CD4-positive, alpha-beta T cell treated with Interleukin-12 subunit alpha and Interleukin-12 subunit beta, for 1 hour (primary cell): ENCODE results near the gene ZNF154.
"Not testable (repeated sequence)": the region's sequence is repeated elsewhere in the genome, so short reads cannot be mapped to it uniquely, and the experiment has no call there.

Source experiments
- DNase-seq: peaks from one replicate; pipeline ENCODE4 v3.0.0-alpha.2; 2020

ZNF154 gene

DNA sequence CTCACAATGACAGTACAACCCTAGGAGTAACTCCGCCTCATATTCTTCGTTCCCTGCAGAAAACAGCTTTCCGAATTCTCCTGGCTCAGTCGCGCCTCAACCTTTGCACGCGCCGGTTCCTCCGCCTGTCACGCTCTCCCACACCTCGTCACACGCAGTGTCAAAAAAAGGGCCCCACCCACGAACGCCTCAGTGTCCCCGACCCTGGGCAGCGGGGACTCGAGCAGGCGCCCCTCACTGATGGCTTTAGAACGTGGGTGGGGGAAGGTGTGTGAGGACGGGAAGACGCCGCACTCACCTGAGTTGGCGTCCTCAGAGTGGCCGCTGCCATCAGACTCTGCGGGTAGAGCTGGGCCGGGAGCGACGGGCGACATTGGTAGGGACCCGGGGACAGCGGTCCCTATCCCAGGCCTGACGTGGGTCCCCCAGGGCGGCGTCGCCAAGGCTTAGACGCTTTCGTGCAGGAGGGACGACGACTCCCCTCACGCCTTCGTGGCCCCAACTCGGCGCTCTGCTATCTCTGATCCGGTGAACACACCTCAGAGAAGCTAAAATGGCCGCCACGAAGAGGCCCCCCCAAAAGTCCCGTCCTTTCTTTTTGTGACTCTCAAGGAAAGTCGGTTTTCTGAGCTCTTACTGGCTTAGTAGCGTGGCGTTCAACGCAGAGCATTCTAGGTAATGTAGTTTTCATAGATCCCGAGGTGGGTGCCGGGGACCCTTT is at the start of gene ZNF154:
ZNF154 (minus strand) TSS at position 564 of the 721 bp plus-strand sequence; CDS start at position 331, 233 bp downstream.
- DNase-seq, result peak; percentile 78

DNA sequence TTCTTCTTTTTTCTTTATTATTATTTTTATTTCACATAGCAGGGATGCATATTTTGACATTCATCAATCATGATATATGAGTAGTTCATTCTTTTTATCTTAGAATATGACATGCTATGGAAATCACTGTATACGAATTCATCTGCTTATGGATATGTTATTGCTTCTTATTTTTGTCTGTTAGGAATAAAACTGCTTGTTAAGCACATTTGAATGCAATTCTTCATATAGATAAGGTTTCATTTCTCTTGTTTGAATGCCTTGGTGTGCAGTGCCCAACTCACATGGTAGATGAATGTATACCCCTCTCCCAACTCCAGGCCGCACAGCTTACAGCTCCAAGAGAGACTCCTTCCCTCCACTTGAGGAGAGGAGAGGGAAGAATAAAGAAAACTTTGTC is 48.9 kb upstream of the ZNF154 start:
- no peak for DNase-seq

DNA sequence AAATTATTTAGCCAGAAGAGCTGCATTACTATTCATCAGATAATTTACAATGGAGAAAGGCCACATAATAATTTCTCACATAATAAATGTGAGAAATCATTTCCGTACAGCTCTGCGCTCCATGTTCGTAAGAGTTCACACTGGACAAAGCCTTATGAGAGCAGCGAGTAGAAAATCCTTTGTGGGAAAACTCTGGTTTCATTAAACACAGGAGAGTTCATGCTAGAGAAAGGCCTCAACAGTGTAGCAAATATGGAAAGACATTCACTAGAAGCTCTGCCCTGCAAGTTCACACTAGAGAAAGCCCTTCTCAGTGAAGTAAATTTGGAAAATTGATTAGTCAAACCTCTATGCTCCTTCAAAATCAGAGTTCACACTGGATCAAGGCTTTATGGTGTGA is 46.0 kb upstream of the ZNF154 start:
- DNase-seq, result no peak

DNA sequence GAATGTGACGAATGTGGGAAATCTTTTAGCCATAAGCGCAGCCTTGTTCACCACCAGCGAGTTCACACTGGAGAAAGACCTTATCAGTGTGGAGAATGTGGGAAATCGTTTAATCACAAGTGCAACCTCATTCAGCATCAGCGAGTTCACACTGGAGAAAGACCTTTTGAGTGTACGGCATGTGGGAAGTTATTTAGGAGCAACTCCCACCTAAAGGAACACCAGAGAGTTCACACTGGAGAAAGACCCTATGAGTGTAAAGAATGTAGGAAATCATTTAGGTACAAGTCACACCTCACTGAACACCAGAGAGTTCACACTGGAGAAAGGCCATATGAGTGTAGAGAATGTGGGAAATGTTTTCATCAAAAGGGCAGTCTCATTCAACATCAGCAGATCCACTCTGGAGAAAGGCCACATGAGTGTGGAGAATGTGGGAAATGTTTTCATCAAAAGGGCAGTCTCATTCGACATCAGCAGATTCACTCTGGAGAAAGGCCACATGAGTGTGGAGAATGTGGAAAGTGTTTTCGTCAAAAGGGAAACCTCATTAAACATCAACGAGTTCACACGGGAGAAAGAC is 45.2 kb upstream of the ZNF154 start:
- DNase-seq, result no peak

DNA sequence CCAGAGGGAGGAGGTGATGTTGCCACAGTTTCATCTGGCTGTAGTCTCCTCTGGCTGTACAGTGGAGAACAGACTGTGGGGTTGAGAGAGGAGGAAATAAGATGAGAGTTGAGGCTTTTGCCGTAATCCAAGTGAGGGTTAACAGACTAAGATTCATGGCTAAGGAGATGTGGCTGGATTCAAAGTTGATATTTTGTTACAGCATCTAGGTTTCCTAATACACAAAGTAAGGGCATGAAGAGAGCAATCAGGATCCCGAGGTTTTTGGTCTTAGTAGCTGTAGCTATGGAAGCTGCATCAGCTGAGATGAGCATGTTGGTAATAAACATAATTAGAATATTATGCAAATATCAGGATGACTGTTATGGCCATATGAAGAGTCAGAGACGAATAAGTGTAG is 39.0 kb upstream of the ZNF154 start:
- DNase-seq, result no peak

DNA sequence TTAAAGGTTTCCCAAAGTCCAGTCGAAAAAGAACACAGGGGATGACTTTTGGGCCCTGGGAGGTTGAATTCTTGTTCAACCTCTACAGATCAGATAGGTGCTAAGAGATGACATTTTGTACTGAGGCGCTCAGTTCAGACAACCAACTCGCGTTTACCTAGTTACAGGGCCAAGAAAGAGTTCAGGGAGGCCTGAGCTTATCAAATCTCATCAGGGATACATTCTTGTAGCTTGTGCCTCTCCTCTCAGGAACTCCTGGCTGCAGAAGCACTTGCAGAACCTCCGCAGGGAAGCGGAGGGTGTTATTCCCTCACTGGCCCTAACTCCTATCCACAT is 38.4 kb upstream of the ZNF154 start:
- no peak for DNase-seq

DNA sequence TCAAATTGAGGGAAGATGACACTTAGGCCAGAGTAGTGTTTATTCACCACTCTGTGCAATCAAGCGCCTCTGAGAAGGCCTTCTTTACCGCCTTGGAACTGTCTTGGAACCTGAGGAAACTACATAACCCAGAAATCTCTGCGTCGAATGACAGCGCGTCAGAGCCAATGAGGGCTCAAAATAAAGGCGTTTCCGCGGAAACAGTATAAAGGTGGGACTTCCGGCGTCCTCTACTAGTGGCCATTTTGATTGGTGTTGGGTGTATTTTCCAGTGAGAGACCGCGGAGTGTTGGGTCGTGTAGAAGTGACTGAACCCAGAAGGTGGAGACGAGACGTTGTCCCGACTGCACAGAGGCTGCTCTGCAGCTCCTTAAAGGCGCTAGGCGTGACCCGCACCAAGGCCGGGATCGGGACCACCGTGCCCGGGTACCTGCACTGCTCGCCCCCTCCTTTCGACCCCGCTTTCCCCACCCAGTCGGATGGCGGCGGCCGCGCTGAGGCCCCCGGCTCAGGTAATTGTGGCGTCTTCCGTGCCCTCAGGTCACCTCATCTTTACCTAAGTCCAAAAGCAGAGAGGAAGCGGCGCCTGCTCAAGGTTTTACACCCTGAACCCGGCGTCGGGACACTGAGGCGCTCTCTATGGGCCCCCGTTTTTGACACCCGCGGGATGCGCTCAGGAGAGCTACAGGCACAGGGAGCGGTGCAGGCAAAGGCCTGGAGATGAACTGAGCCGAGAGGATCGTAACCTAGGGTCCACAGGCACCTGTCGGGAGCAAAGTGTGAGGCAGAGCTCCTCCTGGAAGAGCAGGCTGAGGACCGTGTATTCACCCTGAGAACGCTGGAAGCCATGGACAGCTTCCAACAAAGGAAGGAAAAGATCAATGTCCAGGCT is 37.8 kb upstream of the ZNF154 start, which contains the start of gene ZNF776:
ZNF776 (plus strand) TSS at position 236 of the 892 bp plus-strand sequence; CDS start at position 480, 244 bp downstream.
- peak; percentile 91 for DNase-seq

DNA sequence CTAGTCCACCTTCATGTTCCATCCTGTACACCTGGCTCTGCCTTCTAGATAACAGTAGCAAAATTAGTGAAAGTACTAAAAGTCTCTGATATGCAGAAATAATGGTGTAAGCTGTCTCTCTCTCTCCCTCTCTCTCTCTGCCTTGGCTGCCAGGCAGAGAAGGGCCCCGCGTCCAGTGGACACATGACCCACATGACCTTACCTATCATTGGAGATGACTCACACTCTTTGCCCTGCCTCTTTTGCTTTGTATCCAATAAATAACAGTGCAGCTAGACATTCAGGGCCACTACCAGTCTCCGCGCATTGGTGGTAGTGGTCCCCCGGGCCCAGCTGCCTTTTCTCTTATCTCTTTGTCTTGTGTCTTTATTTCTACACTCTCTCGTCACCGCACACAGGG is 29.8 kb upstream of the ZNF154 start:
- not testable (repeated sequence) for DNase-seq

DNA sequence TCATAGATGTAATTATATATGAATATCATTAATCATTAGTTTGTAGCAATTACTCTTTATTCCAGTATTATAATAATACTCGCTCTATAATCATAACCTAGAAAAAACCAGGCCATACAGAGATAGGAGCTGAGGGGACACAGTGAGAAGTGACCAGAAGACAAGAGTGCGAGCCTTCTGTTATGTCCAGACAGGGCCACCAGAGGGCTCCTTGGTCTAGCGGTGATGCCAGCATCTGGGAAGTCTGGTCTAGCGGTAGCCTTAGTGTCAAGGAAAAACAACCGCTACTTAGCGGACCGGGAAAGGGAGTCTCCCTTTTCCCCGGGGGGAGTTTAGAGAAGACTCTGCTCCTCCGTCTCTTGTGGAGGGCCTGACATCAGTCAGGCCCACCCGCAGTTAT is 29.3 kb upstream of the ZNF154 start:
- peak; percentile 43 for DNase-seq

DNA sequence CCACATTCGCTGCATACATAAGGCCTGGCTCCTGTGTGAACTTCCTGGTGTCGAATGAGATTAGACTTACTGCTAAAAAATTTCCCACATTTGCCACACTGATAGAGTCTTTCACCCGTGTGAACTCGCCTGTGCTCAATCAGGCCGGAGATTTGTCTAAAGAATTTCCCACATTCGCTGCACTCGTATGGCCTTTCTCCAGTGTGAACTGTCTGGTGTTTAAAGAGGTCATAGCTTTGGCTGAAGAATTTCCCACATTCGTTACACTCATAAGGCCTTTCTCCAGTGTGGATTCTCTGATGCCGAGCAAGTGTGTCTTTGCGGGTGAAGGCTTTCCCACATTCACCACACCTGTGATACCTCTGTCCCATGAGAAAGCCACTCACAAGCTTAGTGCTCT is 11.9 kb upstream of the ZNF154 start:
- no peak for DNase-seq

DNA sequence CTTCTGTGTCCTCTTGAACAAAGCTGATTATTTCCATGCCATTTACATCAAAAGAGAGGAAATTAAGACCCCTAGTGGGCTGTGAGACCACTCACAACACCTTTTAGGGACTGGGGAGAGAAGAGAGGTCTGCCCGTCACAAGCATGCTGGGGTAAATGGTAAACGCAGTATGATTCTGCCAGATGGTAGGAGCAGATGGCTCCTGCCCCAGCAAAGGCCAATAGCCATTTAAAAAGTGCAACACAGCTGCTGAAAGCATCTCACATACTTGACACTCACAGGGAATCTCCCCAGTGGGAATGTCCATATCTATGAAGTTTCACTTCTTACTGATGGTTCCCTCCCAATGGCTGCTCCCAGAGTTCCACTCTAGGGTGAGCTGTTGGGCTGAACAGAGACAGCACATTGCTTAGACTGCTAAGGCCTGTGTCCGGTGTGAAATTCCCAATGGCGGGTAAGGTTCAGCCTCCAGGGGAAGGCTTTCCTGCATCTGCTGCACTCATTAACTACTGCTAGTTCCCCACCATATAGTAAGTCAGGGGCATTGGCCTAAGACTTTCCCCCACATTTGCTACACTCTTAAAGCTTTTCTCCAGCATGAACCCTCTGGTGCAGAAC is 11.0 kb upstream of the ZNF154 start:
- no peak for DNase-seq

DNA sequence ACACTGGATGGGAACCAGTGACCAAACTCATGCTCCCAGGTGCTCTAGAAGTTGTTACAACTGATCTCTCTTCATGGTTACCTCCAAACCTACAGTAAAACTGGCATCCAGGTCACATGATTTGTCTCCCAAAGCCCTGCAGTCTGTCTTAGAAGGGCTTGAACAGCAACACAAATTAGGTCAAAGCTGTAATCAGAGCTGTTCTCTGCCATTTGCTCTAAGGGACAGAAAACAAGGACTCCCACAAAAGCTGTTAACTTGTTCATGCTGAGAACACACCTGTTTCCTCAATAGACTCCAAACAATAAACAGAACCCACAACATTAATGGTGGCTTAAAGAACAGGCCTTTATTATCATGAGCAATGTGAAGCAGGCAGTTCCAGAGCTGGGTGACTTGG is 10.4 kb upstream of the ZNF154 start:
- DNase-seq, result no peak

DNA sequence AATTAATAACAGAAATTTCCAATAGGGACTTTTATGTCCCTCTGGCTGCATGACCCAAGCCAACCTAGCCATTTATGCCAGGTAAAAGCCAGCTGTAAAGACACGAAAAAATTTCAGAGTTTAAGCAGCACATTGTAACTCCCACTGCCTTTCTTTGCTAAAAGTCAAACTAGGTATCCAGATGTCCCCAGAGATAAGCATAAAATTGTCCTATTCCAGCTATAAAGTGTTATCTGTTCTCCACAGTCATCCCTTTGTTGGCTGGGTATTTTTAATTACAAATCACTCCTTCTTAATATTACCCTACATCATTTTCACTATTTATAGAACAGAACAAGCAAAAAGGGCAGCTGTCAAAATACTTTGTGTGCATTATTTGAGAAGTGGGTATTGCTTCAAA is 3.2 kb upstream of the ZNF154 start:
- DNase-seq, result no peak

DNA sequence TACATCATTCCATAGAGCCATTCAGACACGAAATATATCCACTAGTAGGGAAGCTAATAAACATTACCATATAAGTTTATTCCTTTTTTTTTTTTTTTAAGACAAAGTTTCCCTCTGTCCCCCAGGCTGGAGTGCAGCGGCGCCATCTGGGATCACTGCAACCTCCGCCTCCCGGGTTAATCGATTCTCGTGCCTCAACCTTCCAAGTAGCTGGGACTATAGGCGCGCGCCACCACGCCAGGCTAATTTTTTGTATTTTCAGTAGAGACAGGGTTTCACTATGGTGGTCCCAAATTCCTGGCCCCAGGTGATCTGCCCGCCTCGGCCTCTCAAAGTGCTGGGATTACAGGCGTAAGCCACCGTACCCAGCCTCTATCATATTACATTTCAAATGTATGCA is 612 bp upstream of the ZNF154 start:
- no peak for DNase-seq

DNA sequence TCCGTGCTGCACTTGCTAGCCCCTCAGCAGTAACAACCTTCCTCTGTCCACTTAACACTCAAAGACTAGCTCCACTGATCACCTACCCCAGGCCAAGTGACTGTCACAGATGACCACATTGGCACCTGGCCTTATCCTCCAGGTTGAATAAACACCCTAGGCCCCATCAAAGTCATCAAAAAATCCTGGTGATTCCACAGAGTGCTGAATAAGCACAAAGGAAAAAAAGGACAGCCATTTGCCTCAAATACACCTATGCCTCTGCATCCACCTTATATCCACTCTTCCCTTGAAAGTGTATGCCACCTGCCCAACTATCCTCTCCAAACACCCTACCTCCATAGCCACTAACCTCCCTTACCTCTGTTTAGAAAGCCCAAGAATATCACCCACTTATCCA is 2.7 kb downstream of the ZNF154 start:
- DNase-seq, result no peak

DNA sequence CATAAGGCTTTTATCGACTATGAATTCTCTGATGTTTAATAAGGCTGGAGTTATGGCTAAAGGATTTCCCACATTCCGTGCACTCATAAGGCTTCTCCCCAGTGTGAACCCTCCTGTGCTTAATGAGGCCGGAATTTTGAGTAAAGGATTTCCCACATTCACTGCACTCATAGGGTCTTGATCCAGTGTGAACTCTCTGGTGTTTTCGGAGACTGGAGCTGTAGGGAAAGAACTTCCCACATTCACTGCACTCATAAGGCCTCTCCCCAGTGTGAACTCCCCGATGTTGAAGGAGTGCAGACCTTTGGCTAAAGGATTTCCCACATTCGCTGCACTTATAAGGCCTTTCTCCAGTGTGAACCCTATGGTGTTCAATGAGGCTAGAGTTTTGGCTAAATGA is 7.4 kb downstream of the ZNF154 start:
- DNase-seq, result no peak

DNA sequence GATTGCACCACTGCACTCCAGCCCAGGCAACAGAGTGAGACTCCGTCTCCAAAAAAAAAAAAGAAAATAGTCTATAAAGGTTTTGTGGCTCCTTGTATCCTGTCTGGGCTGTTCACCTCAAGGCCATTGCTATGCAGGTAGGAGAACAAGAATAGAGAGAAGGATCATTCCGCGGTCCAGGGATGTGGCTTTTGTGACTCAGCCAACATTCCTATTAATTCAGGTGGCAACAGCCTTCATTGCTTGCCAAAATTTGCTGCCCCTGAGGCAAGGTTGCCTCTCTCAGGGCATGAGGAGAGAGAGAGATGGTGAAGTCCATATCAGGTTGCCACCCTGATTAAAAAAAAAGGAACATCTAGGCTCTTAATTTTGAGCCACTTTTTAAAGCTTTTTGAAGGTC is 19.3 kb downstream of the ZNF154 start:
- no peak for DNase-seq

DNA sequence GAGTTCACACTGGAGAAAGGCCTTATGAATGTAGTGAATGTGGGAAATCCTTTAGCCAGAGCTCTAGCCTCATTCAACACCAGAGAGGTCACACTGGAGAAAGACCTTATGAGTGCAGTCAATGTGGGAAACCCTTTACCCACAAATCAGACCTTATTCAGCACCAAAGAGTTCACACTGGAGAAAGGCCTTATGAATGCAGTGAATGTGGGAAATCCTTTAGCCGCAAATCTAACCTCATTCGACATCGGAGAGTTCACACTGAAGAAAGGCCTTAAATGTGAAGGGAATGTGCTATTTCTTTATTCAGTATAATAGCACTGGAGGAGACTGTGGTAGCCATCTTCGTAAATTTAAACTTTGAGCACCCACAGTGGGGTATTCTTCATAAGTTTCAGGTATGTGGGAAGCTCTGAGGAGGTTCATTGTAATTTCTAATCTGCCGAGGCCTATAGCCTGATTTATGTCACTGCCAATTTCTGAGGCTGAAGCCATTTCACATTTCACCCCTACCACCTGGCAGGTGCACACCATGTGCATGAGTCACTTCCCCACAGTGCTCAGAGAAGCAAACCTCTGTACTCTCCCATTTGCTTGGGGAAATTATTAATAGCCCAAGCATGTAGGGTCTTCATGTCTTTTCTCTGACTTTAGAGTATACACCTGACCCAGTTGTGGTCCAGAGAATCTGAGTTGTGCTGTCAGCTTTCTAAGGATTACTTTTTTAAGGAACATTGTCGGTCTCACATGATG is 20.8 kb downstream of the ZNF154 start:
- no peak for DNase-seq

DNA sequence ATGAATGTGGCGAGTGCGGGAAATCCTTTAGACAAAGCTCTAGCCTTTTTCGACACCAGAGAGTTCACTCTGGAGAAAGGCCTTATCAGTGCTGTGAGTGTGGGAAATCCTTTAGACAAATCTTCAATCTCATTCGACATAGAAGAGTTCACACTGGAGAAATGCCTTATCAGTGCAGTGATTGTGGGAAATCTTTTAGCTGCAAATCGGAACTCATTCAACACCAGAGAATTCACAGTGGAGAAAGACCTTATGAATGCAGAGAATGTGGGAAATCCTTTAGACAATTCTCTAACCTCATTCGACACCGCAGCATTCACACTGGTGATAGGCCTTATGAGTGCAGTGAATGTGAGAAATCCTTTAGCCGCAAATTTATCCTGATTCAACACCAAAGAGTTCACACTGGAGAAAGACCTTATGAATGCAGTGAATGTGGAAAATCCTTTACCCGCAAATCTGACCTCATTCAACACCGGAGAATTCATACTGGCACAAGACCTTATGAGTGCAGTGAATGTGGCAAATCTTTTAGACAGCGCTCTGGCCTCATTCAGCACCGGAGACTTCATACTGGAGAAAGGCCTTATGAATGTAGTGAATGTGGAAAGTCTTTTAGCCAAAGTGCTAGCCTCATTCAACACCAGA is 21.5 kb downstream of the ZNF154 start:
- DNase-seq, result no peak

DNA sequence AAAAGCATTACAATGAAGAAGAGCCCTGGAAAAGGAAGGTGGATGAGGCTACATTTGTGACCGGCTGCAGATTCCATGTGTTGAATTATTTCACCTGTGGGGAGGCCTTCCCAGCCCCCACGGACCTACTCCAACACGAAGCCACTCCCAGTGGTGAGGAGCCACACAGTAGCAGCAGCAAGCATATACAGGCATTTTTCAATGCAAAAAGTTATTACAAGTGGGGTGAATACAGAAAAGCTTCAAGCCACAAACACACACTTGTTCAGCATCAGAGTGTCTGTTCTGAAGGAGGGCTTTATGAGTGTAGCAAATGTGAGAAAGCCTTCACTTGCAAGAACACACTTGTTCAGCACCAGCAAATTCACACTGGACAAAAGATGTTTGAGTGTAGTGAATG is 22.3 kb downstream of the ZNF154 start:
- no peak for DNase-seq

DNA sequence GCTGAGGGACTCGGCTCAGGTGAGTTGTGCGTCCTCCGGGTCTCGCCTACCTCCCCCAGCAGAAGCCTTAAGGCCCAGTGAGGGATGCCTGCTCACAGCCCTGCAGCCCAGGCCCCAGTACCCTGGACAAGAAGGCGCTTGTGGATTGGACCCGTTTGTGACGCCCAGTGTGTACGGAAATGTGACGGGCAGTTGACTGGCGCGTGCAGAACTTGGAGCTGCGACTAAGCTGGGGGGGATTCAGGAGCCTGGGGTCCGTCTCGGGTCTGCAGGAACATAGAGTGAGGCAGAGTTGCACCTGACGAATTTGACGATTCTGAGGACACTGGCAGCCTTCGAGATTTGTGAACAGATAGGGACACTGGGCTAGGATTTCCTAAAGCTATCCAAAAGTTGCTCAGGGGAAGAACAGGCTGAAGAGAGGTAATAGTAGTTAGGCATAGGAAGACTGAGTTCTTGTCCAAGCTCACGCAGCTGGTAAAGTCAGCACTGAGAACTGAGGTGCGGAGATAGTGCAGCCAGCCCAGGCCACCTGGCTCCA is 26.7 kb downstream of the ZNF154 start:
- DNase-seq, result no peak

DNA sequence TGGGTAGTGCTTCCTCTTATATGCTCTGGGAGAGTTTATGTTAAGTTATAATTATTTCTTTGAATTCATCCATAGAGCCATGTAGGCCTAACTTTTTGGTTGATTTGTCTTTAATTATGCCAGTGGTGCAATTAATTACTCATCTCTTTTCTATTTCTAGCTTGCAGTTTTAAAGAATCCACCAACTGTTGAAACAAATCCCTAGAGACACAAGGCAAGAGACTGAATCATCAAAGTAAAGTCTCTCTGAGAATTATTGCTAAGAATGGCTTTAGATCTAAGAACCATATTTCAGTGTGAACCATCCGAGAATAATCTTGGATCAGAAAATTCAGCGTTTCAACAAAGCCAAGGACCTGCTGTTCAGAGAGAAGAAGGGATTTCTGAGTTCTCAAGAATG is 33.1 kb downstream of the ZNF154 start:
- no peak for DNase-seq
